ENCODE results near the gene DHRS2.

DHRS2 gene

GRCh38 chr14:23600322-23600707 is 35.8 kb upstream of the DHRS2 start:
- no peak for DNase-seq (ENCODE audit: extremely low spot score)
- ChIA-PET CTCF (no interaction called here), POLR2A (no interaction called here)
- TF ChIP-seq CTBP1 (IDR thresholded peaks at IDR 0.05; ENCODE audit: borderline replicate concordance), result no peak
- no peak for TF ChIP-seq FOXM1 (IDR thresholded peaks at IDR 0.05; ENCODE audit: borderline replicate concordance)
- TF ChIP-seq SUZ12 (IDR thresholded peaks at IDR 0.05), result no peak

GRCh38 chr14:23600806-23601205 is 35.4 kb upstream of the DHRS2 start:
- POLR2A ChIA-PET, result interaction anchor here (0.5 kb wide), 1 partner anchor 12 kb away, joined by 3 read pairs; no protein-coding TSS in a partner anchor
- no peak for TF ChIP-seq FOXK2 (IDR thresholded peaks at IDR 0.05)
- TF ChIP-seq SUZ12 (IDR thresholded peaks at IDR 0.05), result no peak
- no peak for TF ChIP-seq TARDBP (IDR thresholded peaks at IDR 0.05)
- no peak for TF ChIP-seq ZNF384 (IDR thresholded peaks at IDR 0.05)
- no peak for TF ChIP-seq SP1 (IDR thresholded peaks at IDR 0.05)
- no peak for TF ChIP-seq FOXM1 (IDR thresholded peaks at IDR 0.05; ENCODE audit: borderline replicate concordance)
- no peak for DNase-seq (ENCODE audit: extremely low spot score)
- CTCF ChIA-PET, result no interaction called here

DNA sequence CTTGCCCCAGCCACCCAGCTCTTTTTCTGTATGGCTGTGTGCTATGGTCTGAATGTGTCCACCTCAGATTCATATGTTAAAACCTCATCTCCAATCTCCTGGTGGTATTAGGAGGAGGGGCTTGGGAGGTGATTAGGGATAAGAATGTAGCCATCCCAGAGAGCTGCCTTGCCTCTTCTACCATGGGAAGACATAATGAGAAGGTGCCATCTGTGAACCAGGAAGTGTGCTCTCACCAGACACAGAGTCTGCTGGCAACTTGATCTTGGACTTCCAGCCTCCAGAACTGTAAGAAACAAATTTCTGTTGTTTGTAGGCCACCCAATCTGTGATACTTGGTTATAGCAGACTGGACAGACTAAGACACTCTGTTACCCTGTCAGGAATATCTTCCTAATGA is 34.7 kb upstream of the DHRS2 start:
- DNase-seq (ENCODE audit: extremely low spot score), result no peak
- POLR2A ChIA-PET, result interaction anchor here (0.5 kb wide), 1 partner anchor 12 kb away, joined by 3 read pairs; no protein-coding TSS in a partner anchor

DNA sequence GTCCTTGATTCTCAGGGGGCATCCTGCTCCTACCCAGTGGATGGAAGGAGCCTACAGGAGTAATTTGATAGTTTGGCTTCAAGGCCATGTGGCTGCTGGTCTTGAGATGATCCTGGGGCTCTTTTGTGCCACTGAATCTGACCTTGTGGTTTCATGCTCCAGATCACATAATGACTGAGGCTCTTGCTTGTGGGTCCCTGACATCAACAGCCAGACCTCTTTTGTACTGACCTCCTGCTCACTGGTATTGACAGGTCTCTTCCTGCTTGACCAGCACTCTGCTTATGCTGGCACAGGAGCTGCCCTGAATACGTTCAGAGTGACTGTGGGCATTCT is 34.4 kb upstream of the DHRS2 start:
- ChIA-PET POLR2A (no interaction called here), CTCF (no interaction called here)
- TF ChIP-seq, protein P1, sequence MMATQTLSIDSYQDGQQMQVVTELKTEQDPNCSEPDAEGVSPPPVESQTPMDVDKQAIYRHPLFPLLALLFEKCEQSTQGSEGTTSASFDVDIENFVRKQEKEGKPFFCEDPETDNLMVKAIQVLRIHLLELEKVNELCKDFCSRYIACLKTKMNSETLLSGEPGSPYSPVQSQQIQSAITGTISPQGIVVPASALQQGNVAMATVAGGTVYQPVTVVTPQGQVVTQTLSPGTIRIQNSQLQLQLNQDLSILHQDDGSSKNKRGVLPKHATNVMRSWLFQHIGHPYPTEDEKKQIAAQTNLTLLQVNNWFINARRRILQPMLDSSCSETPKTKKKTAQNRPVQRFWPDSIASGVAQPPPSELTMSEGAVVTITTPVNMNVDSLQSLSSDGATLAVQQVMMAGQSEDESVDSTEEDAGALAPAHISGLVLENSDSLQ (IDR thresholded peaks at IDR 0.05), result no peak
- no peak for DNase-seq (ENCODE audit: extremely low spot score)

More for the DNA sequence above, 34.7 kb upstream of the DHRS2 start:
- TF ChIP-seq SUZ12 (IDR thresholded peaks at IDR 0.05), result no peak
- TF ChIP-seq ZNF384 (IDR thresholded peaks at IDR 0.05), result no peak
- no peak for TF ChIP-seq L3MBTL2 (conservative IDR thresholded peaks at IDR 0.05)
- TF ChIP-seq HDGF (IDR thresholded peaks at IDR 0.05; ENCODE audit: borderline replicate concordance), result no peak
- no peak for TF ChIP-seq FOXA1 (IDR thresholded peaks at IDR 0.05)
- no peak for TF ChIP-seq TARDBP (IDR thresholded peaks at IDR 0.05)
- no peak for TF ChIP-seq CTBP1 (IDR thresholded peaks at IDR 0.05; ENCODE audit: borderline replicate concordance)
- TF ChIP-seq LEF1 (IDR thresholded peaks at IDR 0.05; ENCODE audit: borderline replicate concordance), result no peak
- no peak for TF ChIP-seq SP1 (IDR thresholded peaks at IDR 0.05)
- no peak for TF ChIP-seq NFRKB (IDR thresholded peaks at IDR 0.05)
- no peak for TF ChIP-seq ARNT (IDR thresholded peaks at IDR 0.05)
- no peak for TF ChIP-seq BHLHE40 (IDR thresholded peaks at IDR 0.05; ENCODE audit: borderline replicate concordance)
- TF ChIP-seq ELF4 (IDR thresholded peaks at IDR 0.05), result no peak
- TF ChIP-seq, protein P1 (IDR thresholded peaks at IDR 0.05), result no peak
- no peak for TF ChIP-seq FOXM1 (IDR thresholded peaks at IDR 0.05; ENCODE audit: borderline replicate concordance)
- no peak for TF ChIP-seq FOXK2 (IDR thresholded peaks at IDR 0.05)
- CTCF ChIA-PET, result no interaction called here

GRCh38 chr14:23602181-23603095 is 33.7 kb upstream of the DHRS2 start:
- CTCF ChIA-PET, result interaction anchor here (1.4 to 1.5 kb wide), 2 partner anchors 14 to 30 kb away, joined by 5 read pairs; no protein-coding TSS in a partner anchor
- no peak for TF ChIP-seq TARDBP (IDR thresholded peaks at IDR 0.05)
- TF ChIP-seq ARNT (IDR thresholded peaks at IDR 0.05), result no peak
- TF ChIP-seq CTBP1 (IDR thresholded peaks at IDR 0.05; ENCODE audit: borderline replicate concordance), result no peak
- TF ChIP-seq NFRKB (IDR thresholded peaks at IDR 0.05), result no peak
- no peak for TF ChIP-seq FOXA1 (IDR thresholded peaks at IDR 0.05)
- no peak for TF ChIP-seq SUZ12 (IDR thresholded peaks at IDR 0.05)
- TF ChIP-seq FOXM1 (IDR thresholded peaks at IDR 0.05; ENCODE audit: borderline replicate concordance), result no peak
- no peak for TF ChIP-seq FOXK2 (IDR thresholded peaks at IDR 0.05)
- TF ChIP-seq SP1 (IDR thresholded peaks at IDR 0.05), result no peak
- no peak for TF ChIP-seq ZNF384 (IDR thresholded peaks at IDR 0.05)
- TF ChIP-seq, protein P1 (IDR thresholded peaks at IDR 0.05), result no peak
- no peak for TF ChIP-seq LEF1 (IDR thresholded peaks at IDR 0.05; ENCODE audit: borderline replicate concordance)
- TF ChIP-seq BHLHE40 (IDR thresholded peaks at IDR 0.05; ENCODE audit: borderline replicate concordance), result no peak
- POLR2A ChIA-PET, result no interaction called here
- DNase-seq (ENCODE audit: extremely low spot score), result no peak

GRCh38 chr14:23603103-23603502 is 33.1 kb upstream of the DHRS2 start:
- ChIA-PET CTCF (interaction anchor here (0.7 to 1.5 kb wide), 3 partner anchors 9 to 29 kb away, joined by 5 read pairs; no protein-coding TSS in a partner anchor), POLR2A (no interaction called here)
- no peak for TF ChIP-seq ZNF384 (IDR thresholded peaks at IDR 0.05)
- TF ChIP-seq HDGF (IDR thresholded peaks at IDR 0.05; ENCODE audit: borderline replicate concordance), result no peak
- DNase-seq (ENCODE audit: extremely low spot score), result no peak

DNA sequence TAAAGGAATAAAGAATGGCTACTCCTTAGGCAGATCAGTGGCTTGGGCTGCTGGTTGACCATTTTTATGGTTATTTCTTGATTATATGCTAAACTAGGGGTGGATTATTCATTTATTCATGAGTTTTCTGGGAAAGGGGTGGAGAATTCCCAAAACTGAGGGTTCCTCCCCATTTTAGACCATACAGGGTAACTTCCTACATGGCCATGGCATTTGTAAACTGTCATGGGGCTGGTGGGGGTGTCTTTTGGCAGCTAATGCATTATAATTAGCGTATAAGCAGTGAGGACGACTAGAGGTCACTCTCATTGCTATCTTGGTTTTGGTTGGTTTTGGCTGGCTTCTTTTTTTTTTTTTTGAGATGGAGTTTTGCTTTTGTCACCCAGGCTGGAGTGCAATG is 32.0 kb upstream of the DHRS2 start:
- ChIA-PET POLR2A (no interaction called here), CTCF (interaction anchor here (1.5 kb wide), 1 partner anchor 15 kb away, joined by 5 read pairs; no protein-coding TSS in a partner anchor)
- TF ChIP-seq ARNT (IDR thresholded peaks at IDR 0.05), result no peak
- TF ChIP-seq NFRKB (IDR thresholded peaks at IDR 0.05), result no peak
- TF ChIP-seq TARDBP (IDR thresholded peaks at IDR 0.05), result no peak
- no peak for TF ChIP-seq BHLHE40 (IDR thresholded peaks at IDR 0.05; ENCODE audit: borderline replicate concordance)
- TF ChIP-seq FOXA1 (IDR thresholded peaks at IDR 0.05), result no peak
- no peak for TF ChIP-seq FOXK2 (IDR thresholded peaks at IDR 0.05)
- TF ChIP-seq ZNF384 (IDR thresholded peaks at IDR 0.05), result no peak
- no peak for TF ChIP-seq LEF1 (IDR thresholded peaks at IDR 0.05; ENCODE audit: borderline replicate concordance)
- TF ChIP-seq, protein P1 (IDR thresholded peaks at IDR 0.05), result no peak
- TF ChIP-seq SP1 (IDR thresholded peaks at IDR 0.05), result no peak
- TF ChIP-seq L3MBTL2 (conservative IDR thresholded peaks at IDR 0.05), result no peak
- no peak for TF ChIP-seq HDGF (IDR thresholded peaks at IDR 0.05; ENCODE audit: borderline replicate concordance)
- TF ChIP-seq CTBP1 (IDR thresholded peaks at IDR 0.05; ENCODE audit: borderline replicate concordance), result no peak
- TF ChIP-seq SUZ12 (IDR thresholded peaks at IDR 0.05), result no peak
- no peak for TF ChIP-seq ELF4 (IDR thresholded peaks at IDR 0.05)
- TF ChIP-seq FOXM1 (IDR thresholded peaks at IDR 0.05; ENCODE audit: borderline replicate concordance), result no peak
- DNase-seq (ENCODE audit: extremely low spot score), result no peak
